Fibroblast of mammary gland (primary cell): ENCODE results near the gene PPP1R13B.

Experiments
- DNase-seq: peaks from one replicate; pipeline ENCODE4 v3.0.0-alpha.2; 2010; ENCODE audit warnings: low read depth
- H3K4me3 ChIP-seq: 2 replicates; pipeline ENCODE4 v1.5.1; 2011; ENCODE audit warnings: low read depth, mild to moderate bottlenecking, low read length, moderate library complexity; ENCODE audit not compliant: control insufficient read depth
- CTCF ChIP-seq: conservative IDR thresholded peaks from 2 replicates; pipeline ENCODE4 v1.5.1; 2011; ENCODE audit warnings: low read depth, low read length, inconsistent platforms; ENCODE audit not compliant: control insufficient read depth, insufficient read depth

Gene PPP1R13B

GRCh38 chr14:103699261-103699661 lies 148.1 kb downstream of the PPP1R13B start:
- no peak for DNase-seq
- TF ChIP-seq CTCF, result no peak
- H3K4me3 ChIP-seq, result no peak overlapping the region

- H3K4me3 ChIP-seq, result no peak overlapping the region
- no peak for TF ChIP-seq CTCF
- DNase-seq, result no peak
Measured at GRCh38 chr14:103698380-103699260, 148.8 kb downstream of the PPP1R13B start.

GRCh38 chr14:103697603-103698379 lies 149.6 kb downstream of the PPP1R13B start:
- TF ChIP-seq CTCF, result no peak
- H3K4me3 ChIP-seq, result no peak overlapping the region
- no peak for DNase-seq

- no peak overlapping the region for H3K4me3 ChIP-seq
- no peak for DNase-seq
- TF ChIP-seq CTCF, result no peak
Measured at GRCh38 chr14:103697206-103697602, 150.2 kb downstream of the PPP1R13B start.

DNA sequence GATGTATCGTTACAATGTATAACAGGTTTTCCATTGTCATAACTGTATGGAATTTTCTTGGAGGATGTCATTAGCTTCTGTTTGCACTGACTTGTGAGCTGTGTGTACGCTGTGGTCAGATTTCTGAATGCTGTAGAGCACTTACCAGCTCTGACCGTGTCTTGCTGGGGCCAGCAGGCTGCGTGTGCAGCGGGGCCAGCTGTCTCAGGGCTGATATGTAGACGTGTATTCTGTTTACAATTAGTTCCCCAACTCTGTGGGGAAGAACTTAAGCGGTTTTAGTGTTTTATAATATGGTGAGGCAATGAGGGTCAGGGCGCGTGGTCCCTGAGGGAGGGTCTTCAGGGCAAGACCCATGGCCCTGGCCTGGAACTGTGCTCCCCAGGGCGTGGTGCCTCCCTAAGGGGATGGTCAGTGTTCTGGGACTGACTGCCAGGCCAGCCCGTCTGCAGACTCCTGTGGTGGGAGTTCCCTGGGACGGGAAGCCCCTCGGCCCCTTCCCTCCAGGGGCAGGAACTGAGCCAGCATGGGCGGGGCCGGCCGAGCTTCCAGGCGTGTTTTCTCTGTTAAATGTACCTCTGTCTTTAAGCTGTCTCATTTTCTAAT lies 150.8 kb downstream of the PPP1R13B start:
- DNase-seq, result peak; percentile 60
- no peak overlapping the region for H3K4me3 ChIP-seq
- no peak for TF ChIP-seq CTCF

GRCh38 chr14:103696070-103696402 lies 151.3 kb downstream of the PPP1R13B start:
- DNase-seq, result no peak
- TF ChIP-seq CTCF, result no peak
- H3K4me3 ChIP-seq, result no peak overlapping the region
